Upper lobe of left lung (tissue), 4 donors: ENCODE measurements around the gene PRELID1.

Source experiments
- EP300 ChIP-seq, 4 donors: sonication (generic); formaldehyde crosslinking; IDR thresholded peaks; one replicate each; pipeline ENCODE4 v1.5.1; 2017; ENCODE audit warnings: antibody characterized with exemption in 4 of 4, control low read depth in 2 of 4
- POLR2A ChIP-seq, 4 donors: fragments of 450-650 bp; IDR thresholded peaks; one replicate each; pipeline ENCODE4 v1.5.1; 2016 to 2017; ENCODE audit warnings: antibody characterized with exemption in 4 of 4, mild to moderate bottlenecking in 2 of 4
- POLR2AphosphoS5 ChIP-seq, 2 donors: sonication (generic); formaldehyde crosslinking; IDR thresholded peaks; one replicate each; pipeline ENCODE4 v1.5.1; 2017; ENCODE audit warnings: antibody characterized with exemption in 2 of 2
- TF ChIP-seq, protein P1 (sequence below), 6 experiments: fragments of 450-650 bp in 4 of 6; fragments of 200-600 bp in 2 of 6; sonication (generic) in 2 of 6; IDR thresholded peaks; one replicate each; pipeline ENCODE4 v1.5.1; 2016 to 2019; ENCODE audit warnings: antibody characterized with exemption in 6 of 6

DNA sequence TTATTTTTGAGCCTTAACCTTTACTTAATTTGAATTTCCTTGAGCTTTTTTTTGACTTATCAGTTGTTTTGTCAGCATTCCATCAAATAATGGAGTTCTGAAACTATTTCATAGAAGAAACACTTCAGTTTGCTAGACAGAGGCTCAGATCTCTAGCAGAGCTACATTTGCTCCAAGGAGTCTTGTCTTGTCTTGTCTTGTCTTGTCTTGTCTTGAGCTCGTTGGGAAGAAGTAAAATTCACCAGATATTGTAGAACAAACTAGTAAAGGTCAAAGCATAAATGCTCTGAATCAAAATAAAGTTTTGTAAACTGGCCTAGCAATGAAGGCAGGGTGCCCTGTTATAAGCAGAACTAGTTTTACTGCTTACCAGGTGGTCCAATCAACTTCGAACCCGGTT is 33.6 kb upstream of the PRELID1 start:
- TF ChIP-seq POLR2AphosphoS5 (IDR thresholded peaks at IDR 0.05) (no peak), EP300 (IDR thresholded peaks at IDR 0.05) (no peak), POLR2A (IDR thresholded peaks at IDR 0.05) (no peak)
- TF ChIP-seq, protein P1, sequence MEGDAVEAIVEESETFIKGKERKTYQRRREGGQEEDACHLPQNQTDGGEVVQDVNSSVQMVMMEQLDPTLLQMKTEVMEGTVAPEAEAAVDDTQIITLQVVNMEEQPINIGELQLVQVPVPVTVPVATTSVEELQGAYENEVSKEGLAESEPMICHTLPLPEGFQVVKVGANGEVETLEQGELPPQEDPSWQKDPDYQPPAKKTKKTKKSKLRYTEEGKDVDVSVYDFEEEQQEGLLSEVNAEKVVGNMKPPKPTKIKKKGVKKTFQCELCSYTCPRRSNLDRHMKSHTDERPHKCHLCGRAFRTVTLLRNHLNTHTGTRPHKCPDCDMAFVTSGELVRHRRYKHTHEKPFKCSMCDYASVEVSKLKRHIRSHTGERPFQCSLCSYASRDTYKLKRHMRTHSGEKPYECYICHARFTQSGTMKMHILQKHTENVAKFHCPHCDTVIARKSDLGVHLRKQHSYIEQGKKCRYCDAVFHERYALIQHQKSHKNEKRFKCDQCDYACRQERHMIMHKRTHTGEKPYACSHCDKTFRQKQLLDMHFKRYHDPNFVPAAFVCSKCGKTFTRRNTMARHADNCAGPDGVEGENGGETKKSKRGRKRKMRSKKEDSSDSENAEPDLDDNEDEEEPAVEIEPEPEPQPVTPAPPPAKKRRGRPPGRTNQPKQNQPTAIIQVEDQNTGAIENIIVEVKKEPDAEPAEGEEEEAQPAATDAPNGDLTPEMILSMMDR (IDR thresholded peaks at IDR 0.05), result no peak
